HAP-1 (cell line): ENCODE measurements around the gene PKP2.
A peak's percentile ranks its signal among the peaks of the same experiment; 100 is the strongest.

Experiments
- DNase-seq, 2 experiments: peaks; one replicate each; pipeline ENCODE4 v3.0.0-alpha.2; 2016 to 2020; ENCODE audit warnings: low spot score in 2 of 2
- H3K27me3 ChIP-seq: fragments of 250-450 bp; sonication (Bioruptor Pico); 2 replicates; pipeline ENCODE4 v1.5.1; 2020; ENCODE audit warnings: low read depth, mild to moderate bottlenecking, moderate library complexity
- H3K36me3 ChIP-seq: fragments of 250-450 bp; sonication (Bioruptor Pico); replicated peaks from 2 replicates; pipeline ENCODE4 v1.5.1; 2020; ENCODE audit warnings: mild to moderate bottlenecking
- H3K4me1 ChIP-seq: fragments of 250-450 bp; sonication (Bioruptor Pico); 2 replicates; pipeline ENCODE4 v1.5.1; 2020; ENCODE audit warnings: mild to moderate bottlenecking
- H3K4me3 ChIP-seq: fragments of 250-450 bp; sonication (Bioruptor Pico); 2 replicates; pipeline ENCODE4 v1.5.1; 2020; ENCODE audit warnings: mild to moderate bottlenecking, moderate library complexity
- H3K9me3 ChIP-seq: fragments of 250-450 bp; sonication (Bioruptor Pico); 2 replicates; pipeline ENCODE4 v1.5.1; 2020; ENCODE audit warnings: mild to moderate bottlenecking, moderate library complexity
- in situ Hi-C: fragments of 300-500 bp; cut with MboI; formaldehyde crosslinking; loops from 3 replicates; pipeline ENCODE4 v1.14.3; 2020; ENCODE audit warnings: low sequenced_read_pairs, inconsistent platforms, mixed read lengths

PKP2 gene

GRCh38 chr12:32834122-32834521 is 62.5 kb downstream of the PKP2 start:
- Histone ChIP-seq H3K27me3 (no peaks in the 10 kb centered on the region), H3K36me3 (no peaks in the 10 kb centered on the region), H3K9me3 (no peaks in the 10 kb centered on the region), H3K4me1 (peaks cover 7% of the 10 kb centered on the region), H3K4me3 (no peak overlapping the region)
- peak in 1 of 2 experiments; percentile 43 for DNase-seq
- in situ Hi-C loops: no loop called here

DNA sequence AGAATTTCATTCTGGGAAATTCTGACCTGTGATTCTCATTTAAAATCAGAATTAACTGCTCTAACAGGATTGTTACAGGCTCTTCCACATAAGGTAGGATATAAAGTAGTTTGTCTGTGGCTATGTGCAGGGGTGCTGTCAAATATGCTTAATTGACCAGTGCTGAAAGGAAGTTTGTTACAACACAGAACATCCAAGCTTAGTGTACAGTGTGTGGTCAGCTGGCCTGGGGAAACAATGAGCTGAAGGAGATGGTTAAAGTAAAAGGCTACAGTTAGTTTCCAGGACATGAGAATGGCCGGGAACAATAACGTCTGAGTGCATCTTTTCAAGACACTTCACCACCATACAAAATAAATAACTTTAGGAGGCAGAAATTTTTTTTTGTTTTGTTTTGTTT is 68.0 kb downstream of the PKP2 start:
- Histone ChIP-seq H3K27me3 (no peaks in the 10 kb centered on the region), H3K36me3 (no peaks in the 10 kb centered on the region; the same call in 1 of the 2 replicates), H3K4me3 (no peak overlapping the region), H3K4me1 (peaks cover 18% of the 10 kb centered on the region), H3K9me3 (no peaks in the 10 kb centered on the region)
- DNase-seq: peak; percentile 32 to 37
- in situ Hi-C loops: no loop called here

- in situ Hi-C loops: no loop called here
- Histone ChIP-seq H3K4me3 (no peak overlapping the region), H3K4me1 (peaks cover 18% of the 10 kb centered on the region), H3K36me3 (no peaks in the 10 kb centered on the region; the same call in 1 of the 2 replicates), H3K9me3 (no peaks in the 10 kb centered on the region), H3K27me3 (no peaks in the 10 kb centered on the region)
- DNase-seq: peak in 1 of 2 experiments; percentile 82
Observed at GRCh38 chr12:32828120-32828519, 68.5 kb downstream of the PKP2 start.

GRCh38 chr12:32826807-32827412 is 69.7 kb downstream of the PKP2 start:
- in situ Hi-C loops: no loop called here
- Histone ChIP-seq H3K27me3 (no peaks in the 10 kb centered on the region), H3K9me3 (no peaks in the 10 kb centered on the region), H3K4me3 (no peak overlapping the region), H3K36me3 (no peaks in the 10 kb centered on the region; the same call in 1 of the 2 replicates), H3K4me1 (peaks cover 18% of the 10 kb centered on the region)
- no peak for DNase-seq

- no peak for DNase-seq
- Histone ChIP-seq H3K27me3 (no peaks in the 10 kb centered on the region), H3K4me3 (no peak overlapping the region), H3K9me3 (no peaks in the 10 kb centered on the region), H3K36me3 (no peaks in the 10 kb centered on the region; the same call in none of the 2 replicates), H3K4me1 (peaks cover 18% of the 10 kb centered on the region)
- in situ Hi-C loops: no loop called here
Observed at GRCh38 chr12:32824596-32824995, 72.0 kb downstream of the PKP2 start.

DNA sequence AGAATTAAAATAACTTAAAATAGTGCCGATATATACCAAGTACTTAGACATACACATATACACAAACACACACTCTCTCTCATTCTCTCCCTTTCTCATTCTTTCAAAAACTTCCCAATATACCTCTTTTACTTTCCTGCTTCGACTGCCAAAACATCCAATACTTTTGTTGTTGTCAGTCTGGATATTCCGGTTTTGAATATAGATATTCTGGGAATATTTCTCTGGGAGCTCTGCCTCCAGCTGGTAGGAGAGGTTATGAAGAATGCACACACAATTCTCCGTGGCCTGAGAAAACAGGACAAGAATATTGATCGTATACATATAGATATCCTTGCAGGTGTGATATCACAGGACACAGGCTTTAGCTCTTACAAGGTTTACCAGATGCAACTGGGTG is 74.2 kb downstream of the PKP2 start:
- no peaks in the 10 kb centered on the region; the same call in none of the 2 replicates for H3K36me3 ChIP-seq
- no peaks in the 10 kb centered on the region for H3K9me3 ChIP-seq
- in situ Hi-C loops: no loop called here
- peaks cover 1% of the 10 kb centered on the region for H3K4me1 ChIP-seq
- H3K27me3 ChIP-seq: no peaks in the 10 kb centered on the region
- H3K4me3 ChIP-seq: no peak overlapping the region
- DNase-seq: no peak

GRCh38 chr12:32821710-32822109 is 74.9 kb downstream of the PKP2 start:
- no peaks in the 10 kb centered on the region for H3K4me1 ChIP-seq
- no peaks in the 10 kb centered on the region for H3K27me3 ChIP-seq
- H3K9me3 ChIP-seq: no peaks in the 10 kb centered on the region
- no peaks in the 10 kb centered on the region; the same call in 1 of the 2 replicates for H3K36me3 ChIP-seq
- no peak for DNase-seq
- H3K4me3 ChIP-seq: no peak overlapping the region
- in situ Hi-C loops: no loop called here

- Histone ChIP-seq H3K36me3 (no peaks in the 10 kb centered on the region; the same call in 1 of the 2 replicates), H3K4me1 (no peaks in the 10 kb centered on the region), H3K4me3 (no peak overlapping the region), H3K27me3 (no peaks in the 10 kb centered on the region), H3K9me3 (no peaks in the 10 kb centered on the region)
- no peak for DNase-seq
- in situ Hi-C loops: no loop called here
Observed at GRCh38 chr12:32821293-32821692, 75.3 kb downstream of the PKP2 start.

GRCh38 chr12:32820376-32820931 is 76.1 kb downstream of the PKP2 start:
- in situ Hi-C loops: no loop called here
- Histone ChIP-seq H3K9me3 (no peaks in the 10 kb centered on the region), H3K4me3 (no peak overlapping the region), H3K27me3 (no peaks in the 10 kb centered on the region), H3K36me3 (no peaks in the 10 kb centered on the region; the same call in 1 of the 2 replicates), H3K4me1 (no peaks in the 10 kb centered on the region)
- no peak for DNase-seq

DNA sequence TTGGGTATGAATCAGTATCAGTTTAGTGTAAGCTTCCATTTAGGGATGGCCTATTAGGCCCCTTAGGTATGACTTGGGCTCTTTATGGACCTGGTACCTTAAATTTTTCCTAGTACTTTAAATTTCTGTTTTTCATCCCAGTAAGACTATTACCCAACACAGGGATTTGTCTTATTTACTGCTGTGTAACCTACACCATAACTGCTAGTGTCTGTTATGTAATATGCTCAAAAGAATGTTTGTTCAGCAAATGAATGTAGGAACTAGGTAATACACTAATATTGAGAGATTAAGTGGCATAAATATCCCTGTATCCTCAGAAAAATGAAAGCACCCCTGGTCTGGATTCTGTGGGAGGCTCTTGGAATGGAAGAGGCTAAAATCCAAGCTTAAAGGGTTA is 77.2 kb downstream of the PKP2 start:
- Histone ChIP-seq H3K9me3 (no peaks in the 10 kb centered on the region), H3K27me3 (no peaks in the 10 kb centered on the region), H3K4me1 (no peaks in the 10 kb centered on the region), H3K36me3 (no peaks in the 10 kb centered on the region; the same call in 1 of the 2 replicates), H3K4me3 (no peak overlapping the region)
- DNase-seq: no peak
- in situ Hi-C loops: no loop called here

DNA sequence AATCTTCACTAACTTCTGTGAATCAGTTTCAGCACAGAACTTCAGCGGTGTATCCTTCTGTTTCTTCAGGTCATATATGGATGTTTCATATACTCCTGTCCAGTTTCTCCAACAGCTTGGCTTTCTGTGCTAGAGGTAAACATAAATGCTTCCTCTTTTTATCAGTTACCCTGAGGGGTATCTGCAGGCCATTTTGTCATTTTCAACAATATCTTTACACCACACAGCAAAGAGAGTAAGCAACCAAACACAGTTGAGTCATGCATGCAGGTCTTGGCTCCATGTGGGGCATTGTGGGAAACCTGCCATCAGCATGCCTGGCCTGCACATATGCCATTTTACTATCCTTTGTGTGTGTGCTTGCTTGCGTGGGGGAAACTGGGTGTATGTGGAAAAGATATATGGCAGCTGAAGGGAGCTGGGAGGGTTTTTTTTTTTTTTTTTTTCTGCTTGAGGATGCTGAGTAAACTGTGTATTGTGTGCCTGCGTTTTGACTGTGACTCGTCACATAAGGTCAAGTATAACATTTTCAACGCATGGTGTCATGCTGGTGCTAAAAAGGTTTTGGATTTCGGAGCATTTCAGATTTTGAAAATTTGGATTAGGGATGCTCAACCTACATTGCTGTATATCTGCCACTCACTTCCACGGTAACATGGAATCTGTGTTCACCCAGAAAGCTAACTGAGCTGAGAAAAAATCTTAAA is 84.7 kb downstream of the PKP2 start:
- in situ Hi-C loops: no loop called here
- no peak for DNase-seq
- no peaks in the 10 kb centered on the region for H3K27me3 ChIP-seq
- H3K36me3 ChIP-seq: no peaks in the 10 kb centered on the region
- no peaks in the 10 kb centered on the region for H3K4me1 ChIP-seq
- no peak overlapping the region for H3K4me3 ChIP-seq
- H3K9me3 ChIP-seq: no peaks in the 10 kb centered on the region

DNA sequence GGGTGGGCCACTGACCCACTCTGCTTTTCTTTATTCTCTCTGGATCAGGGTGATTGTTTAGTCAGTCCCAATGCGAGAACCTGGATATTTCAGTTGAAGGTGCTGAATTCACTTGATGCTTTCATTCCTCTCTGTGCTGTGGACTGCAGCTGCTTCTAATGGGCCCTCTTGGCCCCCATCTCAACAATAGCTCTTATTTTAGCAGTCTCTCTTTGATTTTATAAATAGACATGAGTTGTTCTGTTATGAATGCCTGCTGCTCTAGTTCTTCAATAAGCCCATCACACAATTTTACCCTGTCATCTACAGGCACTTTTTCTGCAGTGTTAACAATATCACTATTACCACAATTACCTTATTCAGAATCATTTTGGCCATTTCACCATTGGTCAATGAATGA is 86.7 kb downstream of the PKP2 start:
- in situ Hi-C loops: no loop called here
- H3K36me3 ChIP-seq: no peaks in the 10 kb centered on the region
- DNase-seq: no peak
- H3K4me3 ChIP-seq: no peak overlapping the region
- H3K4me1 ChIP-seq: no peaks in the 10 kb centered on the region
- no peaks in the 10 kb centered on the region for H3K27me3 ChIP-seq
- no peaks in the 10 kb centered on the region for H3K9me3 ChIP-seq

- Histone ChIP-seq H3K27me3 (no peaks in the 10 kb centered on the region), H3K4me3 (no peak overlapping the region), H3K9me3 (no peaks in the 10 kb centered on the region), H3K36me3 (no peaks in the 10 kb centered on the region), H3K4me1 (no peaks in the 10 kb centered on the region)
- in situ Hi-C loops: no loop called here
- DNase-seq: no peak
Observed at GRCh38 chr12:32809196-32809595, 87.4 kb downstream of the PKP2 start.

DNA sequence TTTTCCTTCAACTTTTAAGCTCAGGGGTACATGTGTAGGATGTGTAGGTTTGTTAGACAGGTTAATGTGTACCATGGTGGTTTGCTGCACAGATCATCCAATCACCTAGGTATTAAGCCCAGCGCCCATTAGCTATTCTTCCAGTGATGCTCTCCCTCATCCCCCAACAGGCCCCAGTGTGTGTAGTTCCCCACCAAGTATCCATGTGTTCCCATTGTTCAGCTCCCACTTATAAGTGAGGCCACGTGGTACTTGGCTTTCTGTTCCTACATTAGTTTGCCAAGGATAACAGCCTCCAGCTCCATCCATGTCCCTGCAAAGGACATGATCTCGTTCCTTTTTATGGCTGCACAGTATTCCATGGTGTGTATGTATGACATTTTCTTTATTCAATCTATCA is 92.3 kb downstream of the PKP2 start:
- H3K27me3 ChIP-seq: no peaks in the 10 kb centered on the region
- H3K4me3 ChIP-seq: no peak overlapping the region
- H3K4me1 ChIP-seq: no peaks in the 10 kb centered on the region
- no peaks in the 10 kb centered on the region for H3K9me3 ChIP-seq
- H3K36me3 ChIP-seq: no peaks in the 10 kb centered on the region
- no peak for DNase-seq
- in situ Hi-C loops: no loop called here
